SK-N-SH (cell line): ENCODE results near the gene THAP2. TPM values are rescaled to one million over a fixed set of nuclear protein-coding genes. Genes with fewer than 3 reads are reported as not detected.
A peak's percentile ranks its signal among the peaks of the same experiment; 100 is the strongest.
"Not testable (repeated sequence)": the region's sequence is repeated elsewhere in the genome, so short reads cannot be mapped to it uniquely, and the experiment has no call there.

ENCODE experiments used
- CTCF ChIA-PET: fragments of 300-600, 350-600 bp; formaldehyde crosslinking; extraction: SDS; loops from one replicate; lab custom pipeline; 2021; lab: Yijun Ruan, JAX
- POLR2A ChIA-PET: fragments of 350-600 bp; sonication (Branson Sonifier 250); formaldehyde crosslinking; extraction: SDS; loops from one replicate; lab custom pipeline; 2020; ENCODE audit warnings: antibody characterized with exemption, inconsistent platforms; lab: Yijun Ruan, JAX
- DNase-seq: peaks from one replicate; pipeline ENCODE4 v3.0.0; 2012
- H2AFZ ChIP-seq: fragments of 200-600 bp; sonication (generic); 2 replicates; pipeline ENCODE4 v1.8.1; 2016; ENCODE audit warnings: antibody characterized with exemption, mild to moderate bottlenecking, low read depth
- H3F3A ChIP-seq: fragments of 200-600 bp; sonication (generic); replicated peaks from 2 replicates; pipeline ENCODE3; 2016; ENCODE audit warnings: antibody characterized with exemption, mild to moderate bottlenecking; ENCODE audit not compliant: insufficient read depth
- H3K27ac ChIP-seq, 2 experiments: fragments of 200-500 bp in 1 of 2; fragments of 200-600 bp in 1 of 2; sonication (Bioruptor generic) in 1 of 2; sonication (generic), shearing (Covaris generic) in 1 of 2; 2 replicates each; pipeline versions ENCODE4 v1.5.1 to v1.6.1; 2014 to 2016; ENCODE audit warnings: low read depth in 2 of 2, inconsistent platforms in 1 of 2, low read length in 1 of 2, mild to moderate bottlenecking in 1 of 2, mixed read lengths in 1 of 2
- H3K27me3 ChIP-seq: fragments of 200-600 bp; sonication (generic), shearing (Covaris generic); 2 replicates; pipeline ENCODE4 v1.6.1; 2016; ENCODE audit warnings: mixed run types; ENCODE audit not compliant: insufficient read depth
- H3K36me3 ChIP-seq, 2 experiments: fragments of 200-500 bp in 1 of 2; fragments of 200-600 bp in 1 of 2; sonication (Bioruptor generic) in 1 of 2; sonication (generic) in 1 of 2; replicated peaks in 1 of 2; 2 replicates each; pipeline versions ENCODE3 to v1.5.1; 2014 to 2016; ENCODE audit warnings: low read length in 1 of 2, mild to moderate bottlenecking in 1 of 2; ENCODE audit not compliant: insufficient read depth in 2 of 2, control insufficient read depth in 1 of 2
- H3K4me1 ChIP-seq, 2 experiments: fragments of 200-500 bp in 1 of 2; fragments of 200-600 bp in 1 of 2; sonication (Bioruptor generic) in 1 of 2; sonication (generic), shearing (Covaris generic) in 1 of 2; 2 replicates each; pipeline versions ENCODE4 v1.5.1 to v1.6.1; 2014 to 2016; ENCODE audit warnings: low read depth in 1 of 2, low read length in 1 of 2, mixed run types in 1 of 2; ENCODE audit not compliant: insufficient read depth in 2 of 2, control insufficient read depth in 1 of 2
- H3K4me2 ChIP-seq: fragments of 200-600 bp; sonication (generic), shearing (Covaris generic); 2 replicates; pipeline ENCODE4 v1.6.1; 2017; ENCODE audit warnings: mixed run types
- H3K4me3 ChIP-seq, 2 experiments: fragments of 200-500 bp in 1 of 2; fragments of 200-600 bp in 1 of 2; sonication (Bioruptor generic) in 1 of 2; sonication (generic), shearing (Covaris generic) in 1 of 2; 2 replicates each; pipeline versions ENCODE4 v1.5.1 to v1.8.1; 2014 to 2016; ENCODE audit warnings: low read depth in 2 of 2, inconsistent platforms in 1 of 2, low read length in 1 of 2, mild to moderate bottlenecking in 1 of 2, mixed read lengths in 1 of 2, moderate library complexity in 1 of 2
- H3K79me2 ChIP-seq: fragments of 200-600 bp; sonication (generic); 2 replicates; pipeline ENCODE4 v1.8.1; 2017; ENCODE audit warnings: mild to moderate bottlenecking; ENCODE audit not compliant: insufficient read depth
- H3K9ac ChIP-seq: fragments of 200-600 bp; sonication (generic); 2 replicates; pipeline ENCODE4 v1.6.1; 2017; ENCODE audit warnings: mixed run types
- H3K9me2 ChIP-seq: fragments of 200-600 bp; sonication (generic); 2 replicates; pipeline ENCODE4 v1.6.1; 2017; ENCODE audit warnings: mixed run types
- H3K9me3 ChIP-seq: fragments of 200-600 bp; sonication (generic); 2 replicates; pipeline ENCODE4 v1.6.1; 2017; ENCODE audit warnings: mixed run types, mild to moderate bottlenecking, moderate library complexity
- H4K20me1 ChIP-seq: fragments of 200-600 bp; sonication (generic); 2 replicates; pipeline ENCODE4 v1.6.1; 2017; ENCODE audit warnings: mild to moderate bottlenecking, mixed run types; ENCODE audit not compliant: insufficient read depth
- GABPA ChIP-seq: IDR thresholded peaks from 2 replicates; pipeline ENCODE4 v1.4.0; 2012; ENCODE audit warnings: low read depth, mild to moderate bottlenecking
- MXI1 ChIP-seq: IDR thresholded peaks from 2 replicates; pipeline ENCODE4 v1.6.1; 2012; ENCODE audit warnings: mild to moderate bottlenecking, low read depth, low read length, improper control_type of control experiment
- PBX3 ChIP-seq: IDR thresholded peaks from 2 replicates; pipeline ENCODE4; 2012
- RAD21 ChIP-seq: IDR thresholded peaks from 2 replicates; pipeline ENCODE4 v1.6.1; 2012; ENCODE audit warnings: mild to moderate bottlenecking, low read length
- WGBS: methylation state at CpG from one replicate; pipeline ENCODE4 v1.1.6; 2017; ENCODE audit warnings: low lambda C conversion rate; 5-methylcytosine and 5-hydroxymethylcytosine counted together
- polyA plus RNA-seq, 3 experiments: library from polyadenylated mRNA; depleted of rRNA; stranded (reverse); fragments of >200 nt; gene quantifications; 2 replicates each; pipeline ENCODE4 v1.2.3, GENCODE V29; 2012

THAP2 gene
- polyA plus RNA-seq, 1 of the 3 experiments (the other 2 are of a cell fraction): 2.9 TPM

GRCh38 chr12:71686658-71687025 lies 22.5 kb downstream of the THAP2 start:
- Histone ChIP-seq H3K4me1 (peaks cover 2 to 7% of the 10 kb centered on the region in 2 experiments; a peak in 3 of 4 replicates), H4K20me1 (no peaks in the 10 kb centered on the region), H3K9ac (peak overlapping the region; percentile 76), H3F3A (peaks cover 13% of the 10 kb centered on the region), H3K36me3 (peaks cover 0 to 6% of the 10 kb centered on the region in 2 experiments), H3K4me2 (peak overlapping the region; percentile 87), H3K79me2 (peaks cover 30% of the 10 kb centered on the region), H3K9me3 (no peaks in the 10 kb centered on the region), H2AFZ (peak overlapping the region; percentile 99), H3K27me3 (no peaks in the 10 kb centered on the region), H3K27ac (peak overlapping the region; percentile 86 to 96), H3K9me2 (no peaks in the 10 kb centered on the region), H3K4me3 (peak overlapping the region; percentile 69 to 76)
- POLR2A ChIA-PET: interaction anchor here (1.0 to 3.0 kb wide), 2 partner anchors 23 to 1944 kb away, joined by 4 to 38 read pairs; partner anchors contain the start of genes THAP2 and ZFC3H1
- TF ChIP-seq MXI1: no peak
- TF ChIP-seq GABPA: peak; percentile 2; the same call in 1 of the 2 replicates
- no peak for TF ChIP-seq RAD21
- CTCF ChIA-PET: interaction anchor here (0.7 to 3.7 kb wide), 11 partner anchors 11 to 633 kb away, joined by 3 to 18 read pairs (median 4); partner anchors contain the start of genes THAP2 and ZFC3H1
- 1% methylated on average over 3 of the region's 3 CpGs for WGBS
- no peak for DNase-seq

- CTCF ChIA-PET: interaction anchor here (1.0 to 3.7 kb wide), 5 partner anchors 17 to 60 kb away, joined by 3 to 18 read pairs (median 5); partner anchors contain the start of genes THAP2 and ZFC3H1
- DNase-seq, H3K36me3 ChIP-seq, H3K9me2 ChIP-seq, POLR2A ChIA-PET, H3K9me3 ChIP-seq, H3K4me1 ChIP-seq, H4K20me1 ChIP-seq, H3K27me3 ChIP-seq: not testable (repeated sequence)
- Histone ChIP-seq H3K9ac (peak overlapping the region; percentile 76), H3K79me2 (peaks cover 30% of the 10 kb centered on the region), H3K27ac (peak overlapping the region in 1 of 2 experiments; percentile 86; a peak in 1 of 4 replicates), H3F3A (peaks cover 14% of the 10 kb centered on the region), H2AFZ (peak overlapping the region; percentile 99), H3K4me2 (peak overlapping the region; percentile 87), H3K4me3 (peak overlapping the region; percentile 69 to 76)
- WGBS: 80% methylated on average over 11 of the region's 11 CpGs
These were observed 23.1 kb downstream of the THAP2 start for GRCh38 chr12:71687172-71687571.

- no peak for TF ChIP-seq GABPA
- no peak for TF ChIP-seq PBX3
- WGBS: 93% methylated on average over 5 of the region's 5 CpGs
- CTCF ChIA-PET: no interaction called here
These were observed 25.0 kb downstream of the THAP2 start for GRCh38 chr12:71688961-71689570.

More at GRCh38 chr12:71688961-71689570, 25.0 kb downstream of the THAP2 start:
- H3K27me3 ChIP-seq: no peaks in the 10 kb centered on the region
- H4K20me1 ChIP-seq: no peaks in the 10 kb centered on the region
- peaks cover 14% of the 10 kb centered on the region for H3F3A ChIP-seq
- no peak overlapping the region for H2AFZ ChIP-seq
- peaks cover 2 to 7% of the 10 kb centered on the region in 2 experiments; a peak in 3 of 4 replicates for H3K4me1 ChIP-seq
- peaks cover 30% of the 10 kb centered on the region for H3K79me2 ChIP-seq
- H3K36me3 ChIP-seq: peaks cover 0 to 9% of the 10 kb centered on the region in 2 experiments
- no peaks in the 10 kb centered on the region for H3K9me3 ChIP-seq
- no peaks in the 10 kb centered on the region for H3K9me2 ChIP-seq
- POLR2A ChIA-PET: no interaction called here
- H3K9ac ChIP-seq: no peak overlapping the region
- no peak overlapping the region for H3K27ac ChIP-seq
- no peak overlapping the region for H3K4me3 ChIP-seq
- no peak for DNase-seq
- H3K4me2 ChIP-seq: peak overlapping the region; percentile 87; the same call in 1 of the 2 replicates
